ENCODE data around the gene ENTPD1. TPM values are rescaled to one million over a fixed set of nuclear protein-coding genes. Genes with fewer than 3 reads are reported as not detected.

Gene ENTPD1
- total and polyA plus RNA-seq, 2 experiments from 2014 or later, result 0.95 to 1.6 TPM

GRCh38 chr10:95818668-95819067, 62.7 kb downstream of the ENTPD1 start:
- Histone ChIP-seq H3K4me3 (no peak overlapping the region), H3K27ac (no peak overlapping the region), H3K4me1 (ENCODE audit: low read depth) (peaks cover 7% of the 10 kb centered on the region), H3K27me3 (no peaks in the 10 kb centered on the region), H3K9me3 (ENCODE audit: low read depth) (no peaks in the 10 kb centered on the region), H3K36me3 (no peaks in the 10 kb centered on the region)
- DNase-seq (ENCODE audit: low read depth in 1 of 2, low spot score in 1 of 2), result peak in 1 of 2 donors; percentile 90
- TF ChIP-seq CTCF (IDR thresholded peaks at IDR 0.05; ENCODE audit: low read depth, low read length), result no peak

- no peak for TF ChIP-seq CTCF (IDR thresholded peaks at IDR 0.05; ENCODE audit: low read depth, low read length)
- H3K27me3 ChIP-seq, result no peaks in the 10 kb centered on the region
- no peak overlapping the region for H3K27ac ChIP-seq
- no peaks in the 10 kb centered on the region for H3K9me3 ChIP-seq (ENCODE audit: low read depth)
- H3K4me3 ChIP-seq, result no peak overlapping the region
- peak in 1 of 2 donors; percentile 39 for DNase-seq (ENCODE audit: low read depth in 1 of 2, low spot score in 1 of 2)
- H3K36me3 ChIP-seq, result no peaks in the 10 kb centered on the region
- peaks cover 7% of the 10 kb centered on the region for H3K4me1 ChIP-seq (ENCODE audit: low read depth)
Measured at GRCh38 chr10:95819620-95820329, 63.8 kb downstream of the ENTPD1 start.

- H3K9me3 ChIP-seq (ENCODE audit: low read depth), result no peaks in the 10 kb centered on the region
- no peak for TF ChIP-seq CTCF (IDR thresholded peaks at IDR 0.05; ENCODE audit: low read depth, low read length)
- H3K4me3 ChIP-seq, result no peak overlapping the region
- no peak for DNase-seq (ENCODE audit: low read depth in 1 of 2, low spot score in 1 of 2)
- H3K36me3 ChIP-seq, result no peaks in the 10 kb centered on the region
- H3K27me3 ChIP-seq, result no peaks in the 10 kb centered on the region
- no peak overlapping the region for H3K27ac ChIP-seq
- peaks cover 7% of the 10 kb centered on the region for H3K4me1 ChIP-seq (ENCODE audit: low read depth)
Measured at GRCh38 chr10:95820363-95820762, 64.4 kb downstream of the ENTPD1 start.

GRCh38 chr10:95821720-95822119, 65.8 kb downstream of the ENTPD1 start:
- TF ChIP-seq CTCF (IDR thresholded peaks at IDR 0.05; ENCODE audit: low read depth, low read length), result no peak

GRCh38 chr10:95830044-95830443, 74.1 kb downstream of the ENTPD1 start:
- Histone ChIP-seq H3K27me3 (no peaks in the 10 kb centered on the region), H3K4me3 (no peak overlapping the region), H3K4me1 (ENCODE audit: low read depth) (no peaks in the 10 kb centered on the region)

More at GRCh38 chr10:95821720-95822119, 65.8 kb downstream of the ENTPD1 start:
- DNase-seq (ENCODE audit: low read depth in 1 of 2, low spot score in 1 of 2), result no peak
- Histone ChIP-seq H3K27ac (no peak overlapping the region), H3K27me3 (no peaks in the 10 kb centered on the region), H3K9me3 (ENCODE audit: low read depth) (no peaks in the 10 kb centered on the region), H3K4me1 (ENCODE audit: low read depth) (peaks cover 7% of the 10 kb centered on the region), H3K4me3 (no peak overlapping the region), H3K36me3 (no peaks in the 10 kb centered on the region)

More at GRCh38 chr10:95830044-95830443, 74.1 kb downstream of the ENTPD1 start:
- H3K27ac ChIP-seq, result no peak overlapping the region
- no peak for DNase-seq (ENCODE audit: low read depth in 1 of 2, low spot score in 1 of 2)
- TF ChIP-seq CTCF (IDR thresholded peaks at IDR 0.05; ENCODE audit: low read depth, low read length), result no peak
- H3K36me3 ChIP-seq, result no peaks in the 10 kb centered on the region
- H3K9me3 ChIP-seq (ENCODE audit: low read depth), result no peaks in the 10 kb centered on the region

All from cardiac muscle cell (in vitro differentiated cells and primary cell).